Fibroblast of the conjunctiva (primary cell): Measurements from ENCODE around the gene ATOSA.

Experiments used
- DNase-seq: peaks from one replicate; pipeline ENCODE4 v3.0.0-alpha.2; 2010; ENCODE audit warnings: low read depth

ATOSA gene

DNA sequence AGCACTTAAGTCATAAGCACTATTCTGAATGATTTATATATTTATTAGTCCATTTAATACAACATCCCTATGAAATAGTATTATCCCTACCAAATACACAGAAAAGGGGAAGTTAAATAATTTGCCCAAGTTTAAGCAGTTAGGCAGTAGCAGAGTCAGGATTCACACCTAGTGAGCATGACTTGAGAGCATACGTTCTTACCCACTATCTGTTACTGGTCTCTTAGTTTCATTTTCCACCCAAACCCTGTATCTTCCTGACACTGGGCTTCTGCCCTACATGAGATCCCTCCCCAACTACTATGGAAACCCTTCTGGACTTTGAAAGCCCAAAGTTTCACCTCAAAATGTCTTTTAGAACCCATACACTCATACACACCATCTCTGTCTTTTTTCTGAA is 4.4 kb upstream of the ATOSA start:
- DNase-seq = no peak

DNA sequence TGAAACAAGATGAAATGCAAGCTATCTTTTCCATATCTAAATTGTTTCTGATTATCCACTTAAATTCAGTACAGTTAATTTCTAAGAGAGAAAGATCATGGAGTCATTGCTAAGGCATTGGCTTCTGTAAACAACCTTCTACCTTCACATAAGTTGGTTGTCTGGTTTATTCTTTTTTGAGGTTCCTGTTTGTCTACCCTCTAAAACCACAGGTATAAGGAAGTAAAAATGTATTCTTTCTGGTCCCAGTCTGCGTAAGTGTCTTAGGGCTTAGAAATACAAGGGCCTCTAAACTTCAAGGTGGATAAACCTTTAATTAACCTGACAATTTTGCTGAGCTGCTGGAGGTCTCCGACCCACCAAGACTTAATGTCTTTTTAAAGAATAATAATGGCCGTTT is 3.6 kb upstream of the ATOSA start:
- no peak for DNase-seq

GRCh38 chr15:52682200-52682599 is 3.0 kb upstream of the ATOSA start:
- DNase-seq = no peak

DNA sequence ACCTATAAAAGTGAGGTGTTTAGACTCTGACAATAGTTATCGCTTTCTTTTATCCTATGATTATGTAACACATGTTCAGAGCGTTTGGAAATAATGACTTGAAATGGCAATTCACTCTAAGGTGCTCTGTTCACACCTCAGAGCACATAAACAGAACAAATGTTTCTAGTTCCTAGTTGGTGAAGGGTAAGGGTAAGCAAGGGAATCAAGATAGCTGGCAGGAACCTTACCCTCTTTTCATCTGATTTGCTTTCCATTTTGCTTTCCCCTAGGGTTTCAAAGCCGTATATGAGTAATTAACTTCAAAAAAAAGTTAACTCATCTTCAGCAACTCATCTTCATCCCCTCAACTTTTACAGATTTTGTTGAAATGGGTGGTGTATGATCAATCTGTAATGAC is 2.3 kb upstream of the ATOSA start:
- DNase-seq = no peak

DNA sequence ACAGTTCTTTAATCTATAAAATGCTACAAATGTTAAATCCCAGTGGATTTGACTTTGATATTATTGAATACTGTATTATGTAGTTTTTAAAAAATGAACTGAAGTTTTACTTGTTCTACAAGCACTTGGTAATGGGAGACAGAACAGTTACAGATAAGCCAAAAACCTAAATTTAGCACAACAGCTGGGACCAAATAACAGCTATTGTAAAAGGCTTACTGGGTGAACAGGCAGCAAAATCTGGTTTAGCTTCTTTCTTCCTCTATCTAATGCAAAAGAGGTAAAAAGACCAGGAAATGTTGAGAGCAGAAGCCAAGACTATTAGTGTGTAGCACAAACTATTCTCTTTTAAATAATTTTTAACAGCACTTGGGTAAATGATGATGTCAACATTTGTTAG is 1.6 kb upstream of the ATOSA start:
- DNase-seq = no peak

GRCh38 chr15:52680041-52680391 is 828 bp upstream of the ATOSA start:
- DNase-seq = no peak

GRCh38 chr15:52678468-52679231 is 538 bp downstream of the ATOSA start:
- DNase-seq = no peak

- DNase-seq = peak; percentile 46
Measured at GRCh38 chr15:52677593-52678467, 1.4 kb downstream of the ATOSA start.

- DNase-seq = no peak
Measured at GRCh38 chr15:52674831-52675230, 4.4 kb downstream of the ATOSA start.

DNA sequence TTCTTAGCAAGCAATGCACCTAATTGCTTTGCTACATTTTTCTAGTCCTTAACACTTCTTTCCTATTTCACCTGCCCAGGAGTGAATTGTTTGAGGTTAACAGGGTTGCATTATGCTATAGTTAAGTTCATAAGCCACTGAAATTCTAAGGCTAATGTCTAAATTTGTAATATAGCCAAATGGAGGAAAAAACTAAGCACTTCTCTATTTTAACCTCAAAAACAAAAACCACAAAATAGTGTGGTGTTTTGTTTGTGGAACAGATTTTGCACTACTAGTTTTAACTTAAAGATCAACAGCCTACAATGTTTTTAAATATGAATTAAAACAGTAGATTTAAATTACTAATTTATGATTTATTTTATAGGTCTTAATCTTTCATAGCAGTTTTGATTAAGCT is 5.5 kb downstream of the ATOSA start:
- no peak for DNase-seq

- no peak for DNase-seq
Measured at GRCh38 chr15:52673312-52673711, 5.9 kb downstream of the ATOSA start.

DNA sequence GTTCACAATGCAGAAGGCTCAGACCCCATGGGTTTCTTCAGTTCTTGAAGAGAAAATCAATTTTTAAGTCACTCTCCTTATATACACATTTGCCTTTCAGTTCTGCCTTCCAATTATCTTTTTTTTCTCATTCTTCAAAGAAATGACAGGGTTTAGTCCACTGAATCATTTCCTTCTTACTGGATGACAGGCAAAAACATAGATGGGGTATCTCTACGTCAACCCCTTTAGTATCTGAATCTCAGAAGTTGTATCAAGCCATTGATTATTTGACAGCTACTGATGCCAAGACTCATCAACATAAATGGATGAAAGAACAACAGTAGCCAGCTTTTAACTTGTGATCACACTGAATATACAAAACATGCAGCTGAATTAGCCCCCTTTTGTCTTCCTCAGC is 6.5 kb downstream of the ATOSA start:
- DNase-seq = no peak

- no peak for DNase-seq
Measured at GRCh38 chr15:52670087-52670486, 9.1 kb downstream of the ATOSA start.

DNA sequence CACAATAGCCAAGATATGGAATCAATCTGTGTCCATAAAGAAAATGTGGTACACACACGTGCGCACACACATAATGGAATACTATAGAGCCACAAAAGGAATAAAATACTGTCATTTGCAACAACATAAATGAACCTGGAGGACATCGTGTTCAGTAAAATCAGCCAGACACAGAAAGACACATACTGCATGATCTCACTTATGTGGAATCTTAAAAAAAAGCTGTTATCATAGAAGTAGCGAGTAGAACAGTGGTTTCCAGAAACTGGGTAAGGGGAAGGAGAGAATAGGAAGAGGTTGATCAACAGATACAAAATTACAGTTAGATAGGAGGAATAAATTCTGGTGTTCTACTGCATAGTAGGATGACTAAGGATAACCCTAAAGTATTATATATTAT is 11.1 kb downstream of the ATOSA start:
- DNase-seq = no peak

DNA sequence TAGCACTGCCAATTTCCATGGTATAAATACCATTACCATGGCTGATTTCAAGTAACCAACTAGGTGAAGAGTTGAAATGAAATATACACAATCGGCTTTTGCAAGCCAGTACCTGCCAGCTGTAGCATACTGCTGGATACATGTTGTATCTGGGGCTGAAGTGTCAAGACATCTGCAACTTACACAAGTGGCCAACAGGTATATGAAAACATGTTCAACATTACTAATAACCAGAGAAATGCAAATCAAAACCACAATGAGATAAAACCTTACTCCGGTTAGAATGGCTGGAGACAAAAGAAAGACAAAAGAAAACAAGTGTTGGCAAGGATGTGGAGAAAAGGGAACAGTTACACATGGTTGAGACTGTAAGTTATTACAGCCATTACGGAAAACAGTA is 11.6 kb downstream of the ATOSA start:
- DNase-seq = no peak

DNA sequence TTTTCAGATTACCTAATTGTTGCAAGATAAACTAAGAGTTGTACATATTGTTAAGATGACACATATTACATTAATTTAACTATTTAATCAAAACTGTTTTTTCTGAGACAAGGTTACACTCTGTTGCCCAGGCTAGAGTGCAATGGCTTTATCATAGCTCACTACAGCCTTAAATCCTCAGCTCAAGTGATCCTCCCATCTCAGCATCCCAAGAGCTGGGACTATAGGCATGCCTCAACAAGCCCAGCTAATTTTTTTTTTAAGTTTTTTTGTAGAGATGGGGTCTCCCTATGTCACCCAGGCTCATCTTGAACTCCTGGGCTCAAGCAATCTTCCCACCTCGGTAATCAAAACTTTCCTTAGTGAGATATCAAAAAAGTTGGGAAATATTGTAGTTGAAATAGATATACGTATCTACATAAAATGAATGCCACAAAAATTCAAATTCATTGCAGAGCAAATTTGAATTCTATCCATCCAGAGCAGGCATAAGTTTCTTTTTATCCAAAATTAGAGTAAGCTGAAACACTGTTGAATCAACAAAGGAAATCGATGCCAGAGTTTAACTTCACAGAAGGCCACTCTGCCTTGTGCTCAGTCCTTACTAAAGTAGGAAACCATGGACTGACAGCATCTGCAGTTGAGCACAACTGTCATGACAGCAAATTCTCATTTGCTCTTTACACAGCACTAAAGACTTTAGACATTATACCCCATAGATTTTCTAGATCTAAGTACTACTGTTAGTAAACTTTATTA is 15.5 kb downstream of the ATOSA start:
- no peak for DNase-seq

- no peak for DNase-seq
Measured at GRCh38 chr15:52661909-52662308, 17.3 kb downstream of the ATOSA start.

- no peak for DNase-seq
Measured at GRCh38 chr15:52660192-52660591, 19.0 kb downstream of the ATOSA start.

- DNase-seq = no peak
Measured at GRCh38 chr15:52658955-52659354, 20.2 kb downstream of the ATOSA start.

DNA sequence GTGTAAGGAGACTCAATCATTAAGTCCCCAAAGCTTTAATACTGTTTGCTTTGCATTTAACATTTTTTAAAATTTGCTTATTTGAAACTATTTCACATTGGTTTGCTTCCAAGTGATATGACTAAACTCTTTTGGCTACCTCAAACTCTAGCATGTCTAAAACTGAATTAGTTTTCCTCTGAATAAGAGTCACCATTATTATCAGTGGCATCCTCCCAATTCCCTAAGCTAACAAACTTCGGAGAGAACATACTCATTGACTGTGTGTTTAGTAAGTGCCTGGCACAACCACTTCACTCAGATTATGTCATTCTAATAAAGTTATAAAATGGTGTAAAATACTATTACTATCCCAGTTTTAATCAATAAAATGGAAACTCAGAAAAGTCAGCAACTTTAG is 21.9 kb downstream of the ATOSA start:
- DNase-seq = peak; percentile 60

- no peak for DNase-seq
Measured at GRCh38 chr15:52656412-52656811, 22.8 kb downstream of the ATOSA start.

DNA sequence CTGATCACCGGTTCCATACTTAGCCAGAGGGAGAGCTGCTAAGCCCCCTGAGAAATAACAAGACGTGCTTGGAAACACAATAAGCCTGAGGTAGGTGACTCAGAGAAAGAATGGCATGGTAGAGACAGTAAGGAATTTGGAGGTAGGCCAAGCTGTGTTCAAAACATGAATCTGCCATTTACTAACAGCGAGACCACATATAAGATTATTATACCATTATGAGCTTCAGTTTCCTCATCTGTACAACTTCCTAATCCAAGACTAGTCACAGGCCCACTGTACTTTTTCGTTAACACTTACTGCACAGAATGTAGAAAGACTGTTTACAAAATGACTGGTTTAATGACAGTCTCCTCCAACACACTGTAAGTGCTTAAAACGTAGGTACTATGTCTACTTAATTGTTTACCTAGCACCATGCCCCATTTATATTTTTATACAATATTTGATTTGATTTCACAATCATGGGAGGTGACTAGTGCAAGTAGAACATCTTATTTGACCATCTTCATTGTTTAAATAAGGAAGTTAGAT is 25.7 kb downstream of the ATOSA start:
- DNase-seq = peak; percentile 49

- no peak for DNase-seq
Measured at GRCh38 chr15:52652984-52653383, 26.2 kb downstream of the ATOSA start.
